GM12878 (cell line): Measurements from ENCODE around the gene RAPGEF1. TPM values are rescaled to one million over a fixed set of nuclear protein-coding genes. Genes with fewer than 3 reads are reported as not detected.

ENCODE experiments used
- ATF3 ChIP-seq: IDR thresholded peaks from 2 replicates; pipeline ENCODE4 v1.6.1; 2011; ENCODE audit warnings: low read depth, mild to moderate bottlenecking, low read length, moderate library complexity, borderline replicate concordance; ENCODE audit errors: extremely low read depth
- CBX3 ChIP-seq: fragments of 200-600 bp; sonication (generic); IDR thresholded peaks from 2 replicates; pipeline ENCODE4 v1.6.1; 2016; ENCODE audit warnings: low read depth, borderline replicate concordance
- ESRRA ChIP-seq: IDR thresholded peaks from 2 replicates; pipeline ENCODE4 v1.6.1; 2012; ENCODE audit warnings: mild to moderate bottlenecking, low read length, improper control_type of control experiment
- JUND ChIP-seq: IDR thresholded peaks from 2 replicates; pipeline ENCODE4 v1.6.1; 2012; ENCODE audit warnings: low read depth, mild to moderate bottlenecking, low read length, improper control_type of control experiment, moderate library complexity
- LARP7 ChIP-seq: fragments of 450-650 bp; IDR thresholded peaks from 2 replicates; pipeline ENCODE4 v1.6.1; 2017; ENCODE audit warnings: mild to moderate bottlenecking
- NR2F1 ChIP-seq: fragments of 450-650 bp; conservative IDR thresholded peaks from 2 replicates; pipeline ENCODE4 v1.6.1; 2017; ENCODE audit warnings: mild to moderate bottlenecking
- NRF1 ChIP-seq: conservative IDR thresholded peaks from 2 replicates; pipeline ENCODE4 v1.6.1; 2011; ENCODE audit warnings: mild to moderate bottlenecking, low read depth, low read length, improper control_type of control experiment
- POLR2AphosphoS5 ChIP-seq: IDR thresholded peaks from 2 replicates; pipeline ENCODE4 v1.6.1; 2011; ENCODE audit warnings: mild to moderate bottlenecking, low read length, inconsistent platforms
- REST ChIP-seq: IDR thresholded peaks from 2 replicates; pipeline ENCODE4 v1.6.1; 2012; ENCODE audit warnings: mild to moderate bottlenecking, low read depth, low read length
- TAF1 ChIP-seq: IDR thresholded peaks from 2 replicates; pipeline ENCODE4 v1.6.1; 2011; ENCODE audit warnings: mild to moderate bottlenecking, low read depth, low read length, borderline replicate concordance
- TCF12 ChIP-seq: IDR thresholded peaks from 2 replicates; pipeline ENCODE4 v1.6.1; 2011; ENCODE audit warnings: low read depth, mild to moderate bottlenecking, low read length
- USF1 ChIP-seq: IDR thresholded peaks from 2 replicates; pipeline ENCODE4 v1.6.1; 2011; ENCODE audit warnings: borderline replicate concordance, low read depth, mild to moderate bottlenecking, moderate library complexity, mixed read lengths, low read length; ENCODE audit not compliant: insufficient read depth; ENCODE audit errors: extremely low read length
- WRNIP1 ChIP-seq: IDR thresholded peaks from 2 replicates; pipeline ENCODE4 v1.6.1; 2011; ENCODE audit warnings: low read depth, low read length, improper control_type of control experiment, borderline replicate concordance
- ZNF384 ChIP-seq: IDR thresholded peaks from 2 replicates; pipeline ENCODE4 v1.6.1; 2012; ENCODE audit warnings: low read depth, mild to moderate bottlenecking, low read length, improper control_type of control experiment, borderline replicate concordance
- ZNF622 ChIP-seq: fragments of 450-650 bp; IDR thresholded peaks from 2 replicates; pipeline ENCODE4 v1.6.1; 2017; ENCODE audit warnings: mild to moderate bottlenecking, inconsistent platforms
- polyA plus RNA-seq, 11 experiments: library from polyadenylated mRNA; depleted of rRNA in 4 of 11; unstranded in 6 of 11; stranded (reverse) in 5 of 11; fragments of >200 nt; fragmentation: Nextera tagmentation in 4 of 11; fragmentation: Illumina TruSeq in 1 of 11; extraction: Ambion mirVana in 4 of 11; extraction: Trizol in 1 of 11; gene quantifications; 1 replicate in 1 of 11; 2 replicates in 10 of 11; pipeline versions ENCODE4 v1.2.1 to v1.2.3, GENCODE V29; 2011 to 2016; ENCODE audit warnings: inconsistent platforms in 2 of 11, missing spikeins in 2 of 11, low read depth in 1 of 11
- total RNA-seq, 4 experiments: library from RNA; depleted of rRNA in 3 of 4; stranded (reverse); fragments of >200 nt in 3 of 4; fragmentation: Illumina TruSeq in 1 of 4; extraction: Trizol in 1 of 4; gene quantifications; 2 replicates each; pipeline versions ENCODE4 v1.2.1 to v1.2.3, GENCODE V29; 2013 to 2021
- TF ChIP-seq, protein P1 (sequence below): fragments of 450-650 bp; formaldehyde crosslinking; IDR thresholded peaks from 2 replicates; pipeline ENCODE4 v1.5.0; 2022; ENCODE audit warnings: mild to moderate bottlenecking, missing genetic modification characterization
- TF ChIP-seq, protein P2 (sequence below): IDR thresholded peaks from 2 replicates; pipeline ENCODE4 v1.6.1; 2012; ENCODE audit warnings: low read depth, low read length, improper control_type of control experiment
- TF ChIP-seq, protein P3 (sequence below): fragments of 450-650 bp; IDR thresholded peaks from 2 replicates; pipeline ENCODE4 v1.6.1; 2018; ENCODE audit warnings: borderline replicate concordance, mild to moderate bottlenecking; ENCODE audit not compliant: partially characterized antibody

The RAPGEF1 gene
- total and polyA plus RNA-seq, 10 of the 15 experiments (the other 5 are each of a cell fraction or from before 2014, with no cell fraction given) = 0.42 to 113 (median 45.9) TPM

DNA sequence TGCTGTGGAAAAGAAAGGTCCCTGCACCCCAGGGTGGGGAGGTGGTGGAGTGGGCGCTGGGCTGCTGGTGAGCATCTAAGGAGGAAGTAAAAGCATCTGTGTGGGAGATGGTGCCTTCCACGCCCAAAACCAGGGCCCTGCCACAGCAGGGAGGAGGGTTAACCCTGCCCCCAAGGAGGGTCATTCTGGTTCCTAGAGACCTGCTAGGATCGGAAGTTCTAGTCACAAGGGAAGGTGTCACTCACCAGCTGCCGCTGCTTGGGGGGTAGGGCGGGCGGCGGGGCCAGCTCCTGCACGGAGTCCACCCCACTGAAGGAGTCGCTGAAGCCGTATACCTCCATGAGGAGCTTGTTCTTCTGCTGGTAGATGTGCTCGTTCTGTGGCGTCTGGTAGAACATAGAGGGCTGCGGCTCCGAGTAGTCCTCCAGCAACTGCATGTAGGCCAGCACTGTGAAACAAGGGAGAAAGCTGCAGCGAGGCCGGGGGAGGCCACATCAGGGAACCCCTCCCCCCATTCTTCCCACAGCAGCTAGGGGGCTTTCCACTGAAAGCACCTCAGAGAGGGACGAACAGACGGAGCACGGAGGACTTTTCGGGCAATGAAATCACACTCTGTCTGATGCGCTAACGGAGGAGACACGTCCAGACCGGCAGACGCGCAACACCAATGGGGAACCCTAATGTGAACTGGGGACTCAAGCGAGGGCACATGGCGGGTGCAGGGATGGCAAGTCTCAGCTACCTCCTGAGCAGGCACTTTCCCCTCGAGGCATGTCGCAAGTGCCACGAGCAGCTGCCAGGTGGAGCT lies 118.1 kb downstream of the RAPGEF1 start (continued):
- TF ChIP-seq ZNF384 (no peak), REST (no peak), POLR2AphosphoS5 (peak; percentile 88), USF1 (no peak), WRNIP1 (no peak), NRF1 (no peak), ATF3 (no peak), LARP7 (peak; percentile 62; the same call in 1 of the 2 replicates), CBX3 (no peak), TCF12 (peak; percentile 81), NR2F1 (peak; percentile 68), TAF1 (0 out of 2 replicates have a peak, but pooled peaks have one; percentile 39), ZNF622 (no peak), JUND (no peak), ESRRA (no peak)
- TF ChIP-seq, protein P1, sequence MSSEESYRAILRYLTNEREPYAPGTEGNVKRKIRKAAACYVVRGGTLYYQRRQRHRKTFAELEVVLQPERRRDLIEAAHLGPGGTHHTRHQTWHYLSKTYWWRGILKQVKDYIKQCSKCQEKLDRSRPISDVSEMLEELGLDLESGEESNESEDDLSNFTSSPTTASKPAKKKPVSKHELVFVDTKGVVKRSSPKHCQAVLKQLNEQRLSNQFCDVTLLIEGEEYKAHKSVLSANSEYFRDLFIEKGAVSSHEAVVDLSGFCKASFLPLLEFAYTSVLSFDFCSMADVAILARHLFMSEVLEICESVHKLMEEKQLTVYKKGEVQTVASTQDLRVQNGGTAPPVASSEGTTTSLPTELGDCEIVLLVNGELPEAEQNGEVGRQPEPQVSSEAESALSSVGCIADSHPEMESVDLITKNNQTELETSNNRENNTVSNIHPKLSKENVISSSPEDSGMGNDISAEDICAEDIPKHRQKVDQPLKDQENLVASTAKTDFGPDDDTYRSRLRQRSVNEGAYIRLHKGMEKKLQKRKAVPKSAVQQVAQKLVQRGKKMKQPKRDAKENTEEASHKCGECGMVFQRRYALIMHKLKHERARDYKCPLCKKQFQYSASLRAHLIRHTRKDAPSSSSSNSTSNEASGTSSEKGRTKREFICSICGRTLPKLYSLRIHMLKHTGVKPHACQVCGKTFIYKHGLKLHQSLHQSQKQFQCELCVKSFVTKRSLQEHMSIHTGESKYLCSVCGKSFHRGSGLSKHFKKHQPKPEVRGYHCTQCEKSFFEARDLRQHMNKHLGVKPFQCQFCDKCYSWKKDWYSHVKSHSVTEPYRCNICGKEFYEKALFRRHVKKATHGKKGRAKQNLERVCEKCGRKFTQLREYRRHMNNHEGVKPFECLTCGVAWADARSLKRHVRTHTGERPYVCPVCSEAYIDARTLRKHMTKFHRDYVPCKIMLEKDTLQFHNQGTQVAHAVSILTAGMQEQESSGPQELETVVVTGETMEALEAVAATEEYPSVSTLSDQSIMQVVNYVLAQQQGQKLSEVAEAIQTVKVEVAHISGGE (CRISPR knock-in tag) = no peak
- TF ChIP-seq, protein P2, sequence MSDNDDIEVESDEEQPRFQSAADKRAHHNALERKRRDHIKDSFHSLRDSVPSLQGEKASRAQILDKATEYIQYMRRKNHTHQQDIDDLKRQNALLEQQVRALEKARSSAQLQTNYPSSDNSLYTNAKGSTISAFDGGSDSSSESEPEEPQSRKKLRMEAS = no peak
- TF ChIP-seq, protein P3, sequence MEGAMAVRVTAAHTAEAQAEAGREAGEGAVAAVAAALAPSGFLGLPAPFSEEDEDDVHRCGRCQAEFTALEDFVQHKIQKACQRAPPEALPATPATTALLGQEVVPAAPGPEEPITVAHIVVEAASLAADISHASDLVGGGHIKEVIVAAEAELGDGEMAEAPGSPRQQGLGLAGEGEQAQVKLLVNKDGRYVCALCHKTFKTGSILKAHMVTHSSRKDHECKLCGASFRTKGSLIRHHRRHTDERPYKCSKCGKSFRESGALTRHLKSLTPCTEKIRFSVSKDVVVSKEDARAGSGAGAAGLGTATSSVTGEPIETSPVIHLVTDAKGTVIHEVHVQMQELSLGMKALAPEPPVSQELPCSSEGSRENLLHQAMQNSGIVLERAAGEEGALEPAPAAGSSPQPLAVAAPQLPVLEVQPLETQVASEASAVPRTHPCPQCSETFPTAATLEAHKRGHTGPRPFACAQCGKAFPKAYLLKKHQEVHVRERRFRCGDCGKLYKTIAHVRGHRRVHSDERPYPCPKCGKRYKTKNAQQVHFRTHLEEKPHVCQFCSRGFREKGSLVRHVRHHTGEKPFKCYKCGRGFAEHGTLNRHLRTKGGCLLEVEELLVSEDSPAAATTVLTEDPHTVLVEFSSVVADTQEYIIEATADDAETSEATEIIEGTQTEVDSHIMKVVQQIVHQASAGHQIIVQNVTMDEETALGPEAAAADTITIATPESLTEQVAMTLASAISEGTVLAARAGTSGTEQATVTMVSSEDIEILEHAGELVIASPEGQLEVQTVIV = no peak
